Activated naive CD4-positive, alpha-beta T cell (primary cell): ENCODE measurements around the gene MED26.
A peak's percentile ranks its signal among the peaks of the same experiment; 100 is the strongest.
"Not testable (repeated sequence)": the region's sequence is repeated elsewhere in the genome, so short reads cannot be mapped to it uniquely, and the experiment has no call there.

ENCODE experiments used
- DNase-seq, 4 experiments: peaks; one replicate each; lab custom pipeline; 2025; lab: John Stamatoyannopoulos, UW

The MED26 gene

DNA sequence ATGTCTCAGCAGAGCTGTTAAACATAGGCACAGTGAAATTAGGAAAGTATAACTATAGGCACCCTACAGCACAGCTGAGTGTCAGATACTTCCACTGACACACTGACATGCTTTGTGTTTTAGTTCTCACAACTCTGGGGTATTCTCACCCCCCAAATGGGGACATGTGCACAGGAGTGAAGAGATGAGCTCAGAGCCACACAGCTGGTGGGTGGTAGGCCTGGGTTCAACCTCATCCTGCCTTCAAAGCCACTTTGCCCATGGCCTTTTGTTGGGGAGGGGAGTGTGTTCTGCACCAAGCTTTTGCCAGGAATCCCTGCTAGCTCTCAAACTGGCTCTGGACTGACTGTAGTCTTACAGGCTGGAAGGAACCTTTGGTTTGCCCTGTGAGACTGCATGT lies 54.1 kb downstream of the MED26 start:
- no peak for DNase-seq

DNA sequence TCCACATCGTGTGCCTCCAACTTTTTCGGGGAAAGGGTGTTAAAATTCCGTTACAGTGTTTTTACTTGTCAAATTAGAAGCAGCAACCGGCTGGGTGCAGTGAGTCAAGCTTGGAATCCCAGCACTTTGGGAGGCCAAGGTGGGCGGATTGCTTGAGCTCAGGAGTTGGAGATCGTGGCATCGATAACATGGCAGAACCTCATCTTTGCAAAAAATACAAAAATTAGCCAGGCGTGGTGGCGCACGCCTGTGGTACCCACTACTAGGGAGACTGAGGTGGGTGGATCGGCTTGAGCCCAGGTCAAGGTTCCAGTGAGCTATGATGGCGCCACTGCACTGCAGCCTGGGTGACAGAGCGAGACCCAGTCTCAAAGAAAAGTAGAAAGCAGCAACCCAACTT lies 54.7 kb downstream of the MED26 start:
- DNase-seq, result no peak

GRCh38 chr19:16572332-16573211 lies 55.4 kb downstream of the MED26 start, which contains the start of gene SLC35E1:
TSS of gene SLC35E1 (minus strand) at chr19:16572415. CDS start at chr19:16572364, 51 bp downstream.
- DNase-seq, result peak; percentile 72 to 83 (median 76)

- DNase-seq, result peak in 1 of 4 experiments; percentile 40
Observed at GRCh38 chr19:16571822-16572331, 56.1 kb downstream of the MED26 start.

DNA sequence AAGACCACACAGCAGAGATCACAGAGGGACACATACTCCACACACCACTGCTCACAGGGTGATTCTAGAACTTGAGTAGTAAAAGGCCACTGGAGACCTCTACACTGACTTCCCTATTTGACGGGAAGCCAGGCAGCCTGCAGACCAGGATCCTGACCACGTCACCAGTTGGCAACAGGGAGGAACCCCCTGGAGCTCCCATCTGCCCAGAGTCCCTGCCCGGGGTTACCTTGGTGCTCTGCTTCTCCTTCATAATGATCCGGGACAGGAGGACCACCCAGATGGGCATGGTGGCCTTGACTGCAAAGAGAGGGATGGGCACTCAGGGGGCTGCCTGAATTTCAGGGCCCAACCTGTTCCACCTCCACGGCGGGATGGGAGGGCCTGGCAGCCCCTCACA lies 56.7 kb downstream of the MED26 start:
- DNase-seq, result no peak

DNA sequence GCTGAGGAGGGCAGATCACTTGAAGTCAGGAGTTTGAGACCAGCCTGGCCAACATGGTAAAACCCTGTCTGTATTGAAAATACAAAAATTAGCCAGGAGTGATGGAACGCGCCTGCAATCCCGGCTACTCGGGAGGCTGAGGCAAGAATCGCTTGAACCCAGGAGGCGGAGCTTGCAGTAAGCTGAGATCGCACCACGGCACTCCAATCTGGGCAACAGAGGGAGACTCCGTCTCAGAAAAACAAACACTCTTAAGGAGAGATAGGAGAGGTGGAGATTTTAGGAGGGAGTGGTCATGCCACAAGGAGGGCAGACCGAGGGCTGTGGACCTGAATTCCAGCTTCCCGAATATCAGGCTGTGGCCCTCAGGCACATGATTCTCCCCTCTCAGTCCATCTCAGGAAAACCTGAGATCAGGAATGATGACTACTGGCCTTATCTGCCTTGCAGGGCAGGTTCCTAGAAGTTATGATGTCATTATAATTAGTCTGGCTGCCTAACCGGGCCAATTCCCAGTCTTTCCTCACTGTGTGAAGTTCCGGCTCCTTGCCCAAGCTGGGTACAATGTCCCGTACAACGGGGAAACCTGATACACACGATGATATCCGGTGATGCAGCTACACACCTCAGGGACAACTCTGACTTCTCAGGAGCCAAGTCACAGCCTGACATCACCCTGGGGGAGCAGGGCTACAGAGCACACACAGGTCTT lies 58.2 kb downstream of the MED26 start:
- DNase-seq, result no peak

- no peak for DNase-seq
Observed at GRCh38 chr19:16566702-16567101, 61.3 kb downstream of the MED26 start.

DNA sequence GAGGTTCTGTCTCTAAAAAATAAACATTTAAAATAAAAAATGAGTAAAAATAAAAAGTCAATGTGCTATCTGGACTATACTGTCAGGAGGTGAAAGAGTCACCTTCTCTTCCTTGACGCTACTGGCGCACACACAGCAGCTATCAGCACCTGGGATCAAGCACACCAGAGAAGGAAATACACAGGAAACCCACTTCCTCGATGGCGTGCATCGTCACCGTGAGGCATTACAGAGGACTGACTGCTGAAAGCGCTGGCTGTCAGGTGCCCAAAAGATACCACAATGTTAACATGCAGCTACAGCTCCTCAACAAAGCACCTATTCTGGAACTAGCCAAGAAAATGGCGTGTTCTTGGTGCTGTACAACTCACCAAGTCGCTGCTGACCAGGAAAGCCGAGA lies 61.8 kb downstream of the MED26 start:
- peak in 3 of 4 experiments; percentile 33 to 70 (median 57) for DNase-seq

DNA sequence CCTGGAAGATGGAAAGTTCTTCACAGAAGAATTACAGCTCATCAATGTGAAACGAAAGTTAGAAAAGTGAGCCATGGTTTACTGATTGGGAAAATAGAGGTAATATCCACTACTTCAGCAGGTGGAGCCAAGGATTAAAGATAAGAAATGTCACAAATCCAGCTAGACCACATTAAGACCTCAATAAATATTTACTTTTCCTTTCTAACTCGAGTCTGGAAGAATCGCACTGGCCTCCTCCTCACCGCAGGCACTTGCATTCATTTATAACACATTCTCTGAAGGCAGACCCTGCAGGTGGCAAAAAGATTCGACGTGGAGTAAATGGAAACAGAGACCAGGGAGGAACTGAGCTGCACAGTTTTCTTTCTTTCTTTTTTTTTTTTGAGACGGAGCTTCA lies 63.2 kb downstream of the MED26 start:
- DNase-seq, result no peak

GRCh38 chr19:16562608-16563025 lies 65.4 kb downstream of the MED26 start:
- DNase-seq, result no peak

DNA sequence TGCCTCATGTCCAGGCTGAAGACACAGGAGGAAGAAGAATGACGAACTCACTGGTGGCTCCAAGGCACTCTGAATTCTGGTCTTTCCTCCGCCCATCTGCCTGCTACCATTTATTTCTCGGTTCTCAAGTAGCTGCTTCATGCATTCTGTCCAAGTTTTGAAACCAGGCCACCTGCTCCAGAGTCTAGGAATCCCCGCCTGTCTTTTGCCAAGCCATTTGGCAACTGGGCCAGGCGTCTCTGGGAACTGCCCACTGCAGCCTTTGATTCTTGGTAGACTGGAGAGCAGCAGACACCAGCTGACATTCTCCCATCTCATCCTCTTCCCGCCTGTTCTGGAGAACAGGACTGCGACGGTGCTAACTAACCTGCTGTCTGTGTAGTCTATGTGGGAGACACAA lies 66.6 kb downstream of the MED26 start:
- DNase-seq, result no peak

- DNase-seq, result no peak
Observed at GRCh38 chr19:16559780-16560276, 68.2 kb downstream of the MED26 start.

DNA sequence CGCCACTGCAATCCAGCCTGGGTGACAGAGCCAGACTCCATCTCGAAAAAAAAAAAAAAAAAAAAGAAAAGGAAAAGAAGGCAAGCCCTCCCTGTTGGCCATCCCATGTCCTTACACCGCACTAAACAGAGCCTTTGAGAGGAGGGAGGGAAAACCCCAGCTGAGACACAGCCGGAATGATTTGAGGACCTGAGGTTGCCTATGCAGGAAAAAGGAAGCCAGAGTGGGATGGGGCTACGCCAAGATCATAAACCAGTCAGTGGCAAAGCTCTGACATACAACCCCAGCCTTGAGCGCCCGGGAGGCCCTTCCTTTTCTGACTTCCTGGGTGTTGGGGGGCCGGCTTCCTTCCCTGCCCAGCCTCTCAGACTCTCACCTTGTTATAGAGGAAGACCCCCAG lies 73.2 kb downstream of the MED26 start:
- no peak for DNase-seq

- DNase-seq, result not testable (repeated sequence)
Observed at GRCh38 chr19:16551902-16552301, 76.1 kb downstream of the MED26 start.

- DNase-seq, result no peak
Observed at GRCh38 chr19:16548956-16549355, 79.0 kb downstream of the MED26 start.

GRCh38 chr19:16544473-16545231 lies 83.4 kb downstream of the MED26 start:
- no peak for DNase-seq

- DNase-seq, result not testable (repeated sequence)
Observed at GRCh38 chr19:16543734-16544133, 84.3 kb downstream of the MED26 start.

- no peak for DNase-seq
Observed at GRCh38 chr19:16542910-16543472, 85.0 kb downstream of the MED26 start.

- DNase-seq, result peak; percentile 84 to 94 (median 91)
Observed at GRCh38 chr19:16542045-16542909, 85.7 kb downstream of the MED26 start, which contains the start of gene CHERP. TSS of gene CHERP (minus strand) at chr19:16542437. CDS start at chr19:16542378, 59 bp downstream.

- no peak for DNase-seq
Observed at GRCh38 chr19:16541526-16542044, 86.4 kb downstream of the MED26 start.
